ENCODE measurements around the gene LRRC8D. TPM values are rescaled to one million over a fixed set of nuclear protein-coding genes. Genes with fewer than 3 reads are reported as not detected.

Gene LRRC8D
- total RNA-seq, 1 experiment from 2014 or later: 37.2 TPM

GRCh38 chr1:89878256-89878655 is 57.4 kb downstream of the LRRC8D start:
- no peak for TF ChIP-seq CTCF (conservative IDR thresholded peaks at IDR 0.05)
- no peaks in the 10 kb centered on the region for H3K79me2 ChIP-seq (ENCODE audit: insufficient read depth, low read length)
- H3K4ac ChIP-seq (ENCODE audit: low read depth, low read length): no peak overlapping the region
- no peak overlapping the region for H3K23ac ChIP-seq (ENCODE audit: insufficient read length, low read depth, low read length)
- H2BK20ac ChIP-seq (ENCODE audit: low read depth, low read length, poor library complexity, severe bottlenecking): no peak overlapping the region
- H3K18ac ChIP-seq (ENCODE audit: insufficient read length, low read depth, low read length): no peak overlapping the region
- Mint-ChIP-seq H3K27me3 (ENCODE audit: low read depth) (no peaks in the 10 kb centered on the region), H3K4me3 (no peak overlapping the region), H3K9me3 (peaks cover 2 to 4% of the 10 kb centered on the region in 2 experiments; a peak in 3 of 5 replicates), H3K27ac (no peak overlapping the region), H3K4me1 (peaks cover 2% of the 10 kb centered on the region in 2 experiments; a peak in 2 of 4 replicates), H3K36me3 (ENCODE audit: insufficient read depth in 1 of 3, low read depth in 3 of 3) (peaks cover 31 to 39% (median 37%) of the 10 kb centered on the region in 3 experiments)
- no peak overlapping the region for H2AFZ ChIP-seq (ENCODE audit: low read length)
- H3K4me2 ChIP-seq (ENCODE audit: insufficient read depth, insufficient read length, low read length): no peak overlapping the region
- H4K20me1 ChIP-seq (ENCODE audit: control insufficient read depth, insufficient read depth, insufficient read length): no peaks in the 10 kb centered on the region
- H2BK5ac ChIP-seq (ENCODE audit: insufficient read length, low read length): no peak overlapping the region
- no peak overlapping the region for H4K5ac ChIP-seq (ENCODE audit: insufficient read length, low read depth, low read length)
- DNase-seq: no peak
- no peak overlapping the region for H3K9ac ChIP-seq (ENCODE audit: extremely low read depth, insufficient read length, low read length)
- H3K14ac ChIP-seq (ENCODE audit: insufficient read depth, low read length): no peak overlapping the region
- H2BK15ac ChIP-seq (ENCODE audit: low read depth, low read length): no peak overlapping the region
- H2AK5ac ChIP-seq (ENCODE audit: insufficient read length, low read length): no peak overlapping the region
- H2BK120ac ChIP-seq (ENCODE audit: low read depth, low read length, poor library complexity, severe bottlenecking): no peak overlapping the region
- H3T11ph ChIP-seq (ENCODE audit: low read length): no peak overlapping the region
- H4K8ac ChIP-seq (replicated peaks; ENCODE audit: insufficient read length, low read depth, low read length): no peak overlapping the region
- H3K79me1 ChIP-seq (ENCODE audit: insufficient read depth, low read depth, low read length, poor library complexity, severe bottlenecking): peaks cover 6% of the 10 kb centered on the region
- H3K27ac ChIP-seq (ENCODE audit: insufficient read length, low read depth, low read length): no peak overlapping the region
- H4K91ac ChIP-seq (ENCODE audit: insufficient read length, low read depth, low read length): no peak overlapping the region
- no peak overlapping the region for H3K56ac ChIP-seq (ENCODE audit: insufficient read length, low read depth, low read length)
- H3K27me3 ChIP-seq (ENCODE audit: insufficient read depth, low read length): no peaks in the 10 kb centered on the region
- no peaks in the 10 kb centered on the region for H3K23me2 ChIP-seq (ENCODE audit: insufficient read length, low read depth, low read length, poor library complexity, severe bottlenecking)
- H3K9me3 ChIP-seq (ENCODE audit: control insufficient read depth, low read depth, low read length): peaks cover 6% of the 10 kb centered on the region
- H3K4me1 ChIP-seq (ENCODE audit: insufficient read depth, low read length): no peaks in the 10 kb centered on the region
- no peak overlapping the region for H2BK12ac ChIP-seq (ENCODE audit: insufficient read length, low read depth, low read length)
- WGBS (ENCODE audit: extremely low coverage, insufficient read length, low lambda C conversion rate): no CpG with 5 or more reads among the region's 1 CpG

Measured in H9 (cell line).